HK-2 (cell line): ENCODE results near the gene C1orf226.
A peak's percentile ranks its signal among the peaks of the same experiment; 100 is the strongest.

Experiments used
- DNase-seq: peaks from one replicate; pipeline ENCODE4 v3.0.0-alpha.2; 2018; ENCODE audit not compliant: unreplicated experiment

Gene C1orf226

GRCh38 chr1:162384601-162385279 is 3.2 kb downstream of the C1orf226 start:
- DNase-seq = no peak

- DNase-seq = no peak
Observed at GRCh38 chr1:162385280-162385623, 3.7 kb downstream of the C1orf226 start.

GRCh38 chr1:162385702-162386101 is 4.2 kb downstream of the C1orf226 start:
- no peak for DNase-seq

- no peak for DNase-seq
Observed at GRCh38 chr1:162386292-162387225, 5.0 kb downstream of the C1orf226 start.

GRCh38 chr1:162387226-162388082 is 5.9 kb downstream of the C1orf226 start:
- DNase-seq = no peak

- no peak for DNase-seq
Observed at GRCh38 chr1:162388083-162388594, 6.6 kb downstream of the C1orf226 start.

GRCh38 chr1:162388615-162389014 is 7.1 kb downstream of the C1orf226 start:
- DNase-seq = no peak

- DNase-seq = peak; percentile 18
Observed at GRCh38 chr1:162389021-162389818, 7.7 kb downstream of the C1orf226 start.

GRCh38 chr1:162389971-162390370 is 8.4 kb downstream of the C1orf226 start:
- no peak for DNase-seq

- DNase-seq = no peak
Observed at GRCh38 chr1:162390396-162391185, 9.1 kb downstream of the C1orf226 start.

GRCh38 chr1:162391790-162392563 is 10.4 kb downstream of the C1orf226 start:
- DNase-seq = no peak

- DNase-seq = no peak
Observed at GRCh38 chr1:162396201-162396906, 14.8 kb downstream of the C1orf226 start.

GRCh38 chr1:162397039-162397448 is 15.5 kb downstream of the C1orf226 start:
- DNase-seq = no peak

- DNase-seq = no peak
Observed at GRCh38 chr1:162397943-162398560, 16.5 kb downstream of the C1orf226 start.

- DNase-seq = no peak
Observed at GRCh38 chr1:162398999-162399580, 17.6 kb downstream of the C1orf226 start.

- no peak for DNase-seq
Observed at GRCh38 chr1:162400790-162401355, 19.3 kb downstream of the C1orf226 start.

GRCh38 chr1:162404550-162405160 is 23.1 kb downstream of the C1orf226 start:
- no peak for DNase-seq
